Osteocyte (in vitro differentiated cells): ENCODE results near the gene IGFN1. TPM values are rescaled to one million over a fixed set of nuclear protein-coding genes. Genes with fewer than 3 reads are reported as not detected.

Experiments
- DNase-seq: peaks from one replicate; pipeline ENCODE4 v3.0.0; 2021; ENCODE audit warnings: mixed read lengths; ENCODE audit not compliant: unreplicated experiment; ENCODE audit errors: extremely low spot score
- H3K27ac Mint-ChIP-seq: one replicate; pipeline ENCODE4 v1.8.0; 2021; ENCODE audit warnings: mild to moderate bottlenecking, mixed read lengths; ENCODE audit not compliant: unreplicated experiment
- H3K27me3 Mint-ChIP-seq: one replicate; pipeline ENCODE4 v1.8.0; 2021; ENCODE audit warnings: mixed read lengths; ENCODE audit not compliant: unreplicated experiment
- H3K36me3 Mint-ChIP-seq: one replicate; pipeline ENCODE4 v1.8.0; 2021; ENCODE audit warnings: mixed read lengths; ENCODE audit not compliant: unreplicated experiment
- H3K4me1 Mint-ChIP-seq: one replicate; pipeline ENCODE4 v1.8.0; 2021; ENCODE audit warnings: mixed read lengths; ENCODE audit not compliant: unreplicated experiment
- H3K4me3 Mint-ChIP-seq: one replicate; pipeline ENCODE4 v1.8.0; 2021; ENCODE audit warnings: mild to moderate bottlenecking, moderate library complexity, mixed read lengths; ENCODE audit not compliant: unreplicated experiment
- H3K9me3 Mint-ChIP-seq: one replicate; pipeline ENCODE4 v1.8.0; 2021; ENCODE audit warnings: mixed read lengths; ENCODE audit not compliant: unreplicated experiment
- total RNA-seq: library from RNA; stranded (reverse); gene quantifications from 2 replicates; pipeline ENCODE4 v1.2.1, GENCODE V29; 2021
- TF ChIP-seq, protein P1 (sequence below): fragments of 200-600 bp; sonication (generic); IDR thresholded peaks from 2 replicates; pipeline ENCODE4 v1.5.0; 2021; ENCODE audit warnings: antibody characterized with exemption, mild to moderate bottlenecking, moderate library complexity

The IGFN1 gene
- total RNA-seq, 1 donor from 2014 or later, result 3.8 TPM

DNA sequence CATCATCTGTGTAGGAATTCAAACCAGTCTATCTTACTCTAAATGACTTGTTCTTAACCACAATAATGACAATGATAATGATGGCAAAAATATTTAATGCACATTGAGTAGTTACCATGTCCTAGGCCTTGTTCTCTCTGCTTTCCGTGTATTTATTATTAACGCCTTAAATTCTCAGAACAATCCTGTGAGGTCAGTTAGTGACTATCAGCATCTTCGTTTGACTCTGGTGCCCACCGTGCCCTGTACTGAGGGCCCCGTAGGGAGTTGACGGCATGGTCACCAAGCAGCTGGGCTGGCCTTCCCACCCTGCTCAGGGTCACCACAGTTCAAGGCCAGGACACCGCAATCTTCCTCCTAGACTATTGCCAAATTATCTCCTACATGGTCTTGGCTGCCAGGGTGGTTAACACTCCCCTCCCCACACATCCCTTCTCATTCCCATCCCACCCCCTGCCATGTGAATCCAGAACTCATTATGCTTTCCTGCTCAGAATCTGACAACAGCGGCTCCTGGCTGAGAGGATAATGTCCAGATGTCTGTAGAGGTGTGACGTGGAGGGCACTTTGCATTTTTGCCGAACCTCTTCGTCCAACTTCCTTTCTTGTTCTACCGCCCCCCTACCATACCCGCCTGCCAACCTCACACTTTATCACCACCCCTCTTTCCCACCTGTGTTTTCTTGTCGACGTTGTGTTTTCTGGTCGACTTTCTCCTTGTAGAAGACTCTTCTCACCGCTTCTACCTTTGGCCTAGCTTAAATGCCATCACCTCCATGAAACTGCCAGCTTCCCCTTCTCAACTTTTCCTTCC lies 33.4 kb downstream of the IGFN1 start:
- Mint-ChIP-seq H3K27me3 (peaks cover 22% of the 10 kb centered on the region), H3K9me3 (no peaks in the 10 kb centered on the region), H3K4me3 (no peak overlapping the region), H3K36me3 (no peaks in the 10 kb centered on the region), H3K4me1 (no peaks in the 10 kb centered on the region), H3K27ac (no peak overlapping the region)
- TF ChIP-seq, protein P1, sequence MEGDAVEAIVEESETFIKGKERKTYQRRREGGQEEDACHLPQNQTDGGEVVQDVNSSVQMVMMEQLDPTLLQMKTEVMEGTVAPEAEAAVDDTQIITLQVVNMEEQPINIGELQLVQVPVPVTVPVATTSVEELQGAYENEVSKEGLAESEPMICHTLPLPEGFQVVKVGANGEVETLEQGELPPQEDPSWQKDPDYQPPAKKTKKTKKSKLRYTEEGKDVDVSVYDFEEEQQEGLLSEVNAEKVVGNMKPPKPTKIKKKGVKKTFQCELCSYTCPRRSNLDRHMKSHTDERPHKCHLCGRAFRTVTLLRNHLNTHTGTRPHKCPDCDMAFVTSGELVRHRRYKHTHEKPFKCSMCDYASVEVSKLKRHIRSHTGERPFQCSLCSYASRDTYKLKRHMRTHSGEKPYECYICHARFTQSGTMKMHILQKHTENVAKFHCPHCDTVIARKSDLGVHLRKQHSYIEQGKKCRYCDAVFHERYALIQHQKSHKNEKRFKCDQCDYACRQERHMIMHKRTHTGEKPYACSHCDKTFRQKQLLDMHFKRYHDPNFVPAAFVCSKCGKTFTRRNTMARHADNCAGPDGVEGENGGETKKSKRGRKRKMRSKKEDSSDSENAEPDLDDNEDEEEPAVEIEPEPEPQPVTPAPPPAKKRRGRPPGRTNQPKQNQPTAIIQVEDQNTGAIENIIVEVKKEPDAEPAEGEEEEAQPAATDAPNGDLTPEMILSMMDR, result no peak
- DNase-seq, result peak; percentile 62

DNA sequence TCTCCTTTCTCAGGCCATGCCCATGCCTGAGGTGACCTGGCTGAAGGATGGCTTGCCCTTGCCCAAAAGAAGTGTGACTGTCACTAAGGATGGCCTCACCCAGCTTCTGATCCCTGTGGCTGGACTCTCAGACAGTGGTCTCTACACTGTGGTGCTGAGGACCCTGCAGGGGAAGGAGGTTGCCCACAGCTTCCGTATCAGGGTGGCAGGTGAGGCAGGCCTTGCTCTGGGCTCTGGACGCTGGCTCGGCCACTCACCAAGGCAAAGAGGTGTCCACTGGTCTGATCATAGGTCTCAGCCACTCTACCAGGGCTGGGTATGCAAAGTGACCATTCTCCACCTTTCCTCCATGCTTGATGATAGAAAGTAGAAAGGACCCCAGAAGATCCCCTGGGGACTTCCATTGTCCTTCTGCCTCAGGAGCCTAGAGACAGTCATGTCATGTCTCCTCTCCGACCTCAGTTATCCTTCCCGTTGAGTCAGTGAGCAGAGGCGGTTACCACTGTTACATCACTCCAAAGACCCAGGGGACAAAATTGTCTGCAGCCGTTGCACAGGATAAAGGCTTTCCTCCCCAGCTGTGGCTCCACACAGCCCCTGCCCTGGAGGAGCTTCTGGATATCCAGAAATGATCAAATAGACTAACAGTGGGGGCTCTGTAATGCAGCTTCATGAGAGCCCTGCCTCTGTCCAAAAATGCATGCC lies 34.2 kb downstream of the IGFN1 start:
- H3K4me1 Mint-ChIP-seq, result no peaks in the 10 kb centered on the region
- no peak overlapping the region for H3K4me3 Mint-ChIP-seq
- peak; percentile 51 for DNase-seq
- H3K27ac Mint-ChIP-seq, result no peak overlapping the region
- no peaks in the 10 kb centered on the region for H3K9me3 Mint-ChIP-seq
- no peaks in the 10 kb centered on the region for H3K36me3 Mint-ChIP-seq
- peaks cover 22% of the 10 kb centered on the region for H3K27me3 Mint-ChIP-seq
- TF ChIP-seq, protein P1, result no peak

DNA sequence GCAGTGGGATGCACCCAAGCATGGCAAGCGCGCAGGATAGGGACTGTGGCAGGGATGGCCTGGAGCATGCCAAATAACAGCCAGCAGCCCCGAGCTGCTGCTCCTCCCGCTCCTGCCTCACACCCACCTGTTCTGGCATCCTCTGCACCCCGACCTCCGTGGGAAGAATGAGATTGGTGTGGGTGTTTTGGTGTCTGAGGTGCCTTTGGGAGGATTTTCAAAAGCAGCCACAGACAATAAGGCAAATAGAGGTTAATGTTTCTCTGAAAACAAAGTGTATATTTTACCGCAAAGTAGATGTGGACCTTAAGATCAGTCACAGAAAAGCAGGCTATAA lies 35.5 kb downstream of the IGFN1 start:
- Mint-ChIP-seq H3K9me3 (no peaks in the 10 kb centered on the region), H3K27me3 (peaks cover 33% of the 10 kb centered on the region)

DNA sequence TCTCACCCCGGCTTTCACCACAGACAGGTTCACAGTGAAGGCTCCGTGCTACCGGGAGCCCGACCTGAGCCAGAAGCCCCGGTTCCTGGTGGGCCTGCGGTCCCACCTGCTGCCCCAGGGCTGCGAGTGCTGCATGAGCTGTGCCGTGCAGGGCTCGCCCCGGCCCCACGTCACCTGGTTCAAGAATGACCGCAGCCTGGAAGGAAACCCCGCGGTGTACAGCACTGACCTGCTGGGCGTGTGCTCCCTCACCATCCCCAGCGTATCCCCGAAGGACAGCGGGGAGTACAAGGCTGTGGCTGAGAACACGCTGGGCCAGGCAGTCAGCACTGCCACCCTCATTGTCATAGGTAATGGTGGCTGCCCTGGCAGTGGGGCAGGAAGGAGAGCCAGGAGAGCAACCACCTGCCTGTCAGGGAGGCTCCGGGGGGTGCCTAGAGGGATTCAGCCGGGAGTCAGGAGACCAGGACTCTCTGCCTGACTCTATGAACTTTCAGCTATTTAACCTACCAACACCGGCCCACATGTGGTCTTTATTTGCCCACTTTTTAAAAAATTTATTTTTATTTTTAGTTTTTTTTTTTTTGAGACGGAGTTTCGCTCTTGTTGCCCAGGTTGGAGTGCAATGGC lies 36.4 kb downstream of the IGFN1 start:
- TF ChIP-seq, protein P1, result no peak
- Mint-ChIP-seq H3K36me3 (no peaks in the 10 kb centered on the region), H3K27ac (no peak overlapping the region), H3K9me3 (no peaks in the 10 kb centered on the region), H3K4me1 (no peaks in the 10 kb centered on the region), H3K4me3 (no peak overlapping the region), H3K27me3 (peaks cover 39% of the 10 kb centered on the region)
- DNase-seq, result peak; percentile 75

More for the DNA sequence above, 35.5 kb downstream of the IGFN1 start:
- Mint-ChIP-seq H3K27ac (no peak overlapping the region), H3K4me1 (no peaks in the 10 kb centered on the region), H3K36me3 (no peaks in the 10 kb centered on the region), H3K4me3 (no peak overlapping the region)
- TF ChIP-seq, protein P1, result no peak
- DNase-seq, result no peak
